ENCODE data around the gene DDX51.

The DDX51 gene

GRCh38 chr12:132121283-132121682 is 22.8 kb downstream of the DDX51 start:
- Histone ChIP-seq H3K27me3 (ENCODE audit: control insufficient read depth, insufficient read depth, low read length) (no peaks in the 10 kb centered on the region), H3K9me3 (ENCODE audit: control insufficient read depth, low read length) (no peaks in the 10 kb centered on the region), H3K4me3 (ENCODE audit: low read depth, low read length) (no peak overlapping the region), H3K27ac (no peak overlapping the region), H3K79me2 (no peaks in the 10 kb centered on the region), H3K9ac (no peak overlapping the region), H3K4me2 (ENCODE audit: low read length) (no peak overlapping the region), H3K4me1 (no peaks in the 10 kb centered on the region), H3K36me3 (ENCODE audit: control insufficient read depth, insufficient read depth, low read length) (no peaks in the 10 kb centered on the region), H2AFZ (no peak overlapping the region)
- TF ChIP-seq CTCF (IDR thresholded peaks at IDR 0.05), result no peak

GRCh38 chr12:132118876-132119275 is 25.2 kb downstream of the DDX51 start:
- Histone ChIP-seq H3K79me2 (no peaks in the 10 kb centered on the region), H3K4me3 (ENCODE audit: low read depth, low read length) (no peak overlapping the region), H3K4me1 (no peaks in the 10 kb centered on the region), H3K9ac (no peak overlapping the region), H3K9me3 (ENCODE audit: control insufficient read depth, low read length) (no peaks in the 10 kb centered on the region), H3K36me3 (ENCODE audit: control insufficient read depth, insufficient read depth, low read length) (no peaks in the 10 kb centered on the region), H2AFZ (no peak overlapping the region), H3K4me2 (ENCODE audit: low read length) (no peak overlapping the region), H3K27me3 (ENCODE audit: control insufficient read depth, insufficient read depth, low read length) (no peaks in the 10 kb centered on the region), H3K27ac (no peak overlapping the region)
- TF ChIP-seq CTCF (IDR thresholded peaks at IDR 0.05), result no peak

- TF ChIP-seq CTCF (IDR thresholded peaks at IDR 0.05), result no peak
- Histone ChIP-seq H3K36me3 (ENCODE audit: control insufficient read depth, insufficient read depth, low read length) (no peaks in the 10 kb centered on the region), H3K4me2 (ENCODE audit: low read length) (no peak overlapping the region), H3K9ac (no peak overlapping the region), H3K4me3 (ENCODE audit: low read depth, low read length) (no peak overlapping the region), H3K27me3 (ENCODE audit: control insufficient read depth, insufficient read depth, low read length) (no peaks in the 10 kb centered on the region), H3K4me1 (no peaks in the 10 kb centered on the region), H3K9me3 (ENCODE audit: control insufficient read depth, low read length) (no peaks in the 10 kb centered on the region), H2AFZ (no peak overlapping the region), H3K27ac (no peak overlapping the region), H3K79me2 (no peaks in the 10 kb centered on the region)
Observed at GRCh38 chr12:132117558-132117875, 26.6 kb downstream of the DDX51 start.

- Histone ChIP-seq H2AFZ (no peak overlapping the region), H3K9ac (no peak overlapping the region), H3K4me1 (no peaks in the 10 kb centered on the region), H3K36me3 (ENCODE audit: control insufficient read depth, insufficient read depth, low read length) (no peaks in the 10 kb centered on the region), H3K27me3 (ENCODE audit: control insufficient read depth, insufficient read depth, low read length) (no peaks in the 10 kb centered on the region), H3K27ac (no peak overlapping the region), H3K4me2 (ENCODE audit: low read length) (no peak overlapping the region), H3K4me3 (ENCODE audit: low read depth, low read length) (no peak overlapping the region), H3K79me2 (no peaks in the 10 kb centered on the region), H3K9me3 (ENCODE audit: control insufficient read depth, low read length) (no peaks in the 10 kb centered on the region)
- TF ChIP-seq CTCF (IDR thresholded peaks at IDR 0.05), result no peak
Observed at GRCh38 chr12:132116709-132117557, 27.2 kb downstream of the DDX51 start.

GRCh38 chr12:132115500-132115899 is 28.6 kb downstream of the DDX51 start:
- H3K36me3 ChIP-seq (ENCODE audit: control insufficient read depth, insufficient read depth, low read length), result no peaks in the 10 kb centered on the region
- no peaks in the 10 kb centered on the region for H3K27me3 ChIP-seq (ENCODE audit: control insufficient read depth, insufficient read depth, low read length)
- no peaks in the 10 kb centered on the region for H3K9me3 ChIP-seq (ENCODE audit: control insufficient read depth, low read length)
- H3K9ac ChIP-seq, result no peak overlapping the region
- no peak for TF ChIP-seq CTCF (IDR thresholded peaks at IDR 0.05)
- H3K79me2 ChIP-seq, result no peaks in the 10 kb centered on the region
- no peaks in the 10 kb centered on the region for H3K4me1 ChIP-seq
- H3K4me3 ChIP-seq (ENCODE audit: low read depth, low read length), result no peak overlapping the region
- no peak overlapping the region for H3K4me2 ChIP-seq (ENCODE audit: low read length)
- no peak overlapping the region for H2AFZ ChIP-seq
- H3K27ac ChIP-seq, result no peak overlapping the region

All from parathyroid adenoma (tissue), 2 donors.